HG03571 (cell line): ENCODE data around the gene GMCL1.
A peak's percentile ranks its signal among the peaks of the same experiment; 100 is the strongest.
"Not testable (repeated sequence)": the region's sequence is repeated elsewhere in the genome, so short reads cannot be mapped to it uniquely, and the experiment has no call there.

Experiments used
- ATAC-seq: cut with Tn5 transposase; IDR thresholded peaks from one replicate; pipeline ENCODE4 v1.9.1; 2021; ENCODE audit not compliant: unreplicated experiment

Gene GMCL1

DNA sequence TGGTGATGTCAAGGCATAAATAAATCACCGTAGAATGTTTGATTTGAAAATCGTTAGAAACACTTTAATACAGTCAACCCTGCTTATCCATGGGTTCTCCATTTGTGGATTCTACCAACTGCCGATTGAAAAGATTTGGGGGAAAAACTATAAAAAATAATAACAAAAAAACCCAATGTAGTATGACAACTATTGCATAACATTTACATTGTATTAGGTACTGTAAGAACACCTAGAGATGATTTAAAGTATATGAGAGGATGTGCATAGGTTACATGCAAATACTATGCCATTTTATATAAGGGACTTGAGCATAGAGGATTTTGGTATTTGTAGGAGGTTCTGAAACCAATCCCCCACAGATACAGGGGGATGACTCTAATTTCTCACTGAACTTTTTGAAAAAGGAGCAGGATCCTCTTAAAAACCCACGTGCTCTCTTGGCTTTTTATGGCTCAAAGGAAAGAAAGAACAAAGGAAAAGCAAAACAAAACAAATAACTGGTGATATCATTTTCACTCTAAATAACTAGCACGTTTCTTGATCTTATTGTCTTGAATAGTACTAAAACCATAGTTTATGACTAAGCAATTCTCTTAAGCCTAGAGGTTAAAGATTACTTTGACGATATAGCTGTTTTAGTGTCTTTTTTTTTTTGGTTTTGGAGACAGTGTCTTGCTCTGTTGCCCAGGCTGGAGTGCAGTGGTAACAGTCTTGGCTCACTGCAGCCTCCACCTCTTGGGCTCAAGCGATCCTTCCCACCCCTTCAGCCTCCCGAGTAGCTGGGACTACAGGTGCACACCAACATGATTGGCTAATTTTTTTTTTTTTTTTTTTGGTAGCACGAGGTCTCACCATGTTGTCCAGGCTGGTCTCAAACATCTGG, 17.0 kb downstream of the GMCL1 start:
- ATAC-seq: no peak

DNA sequence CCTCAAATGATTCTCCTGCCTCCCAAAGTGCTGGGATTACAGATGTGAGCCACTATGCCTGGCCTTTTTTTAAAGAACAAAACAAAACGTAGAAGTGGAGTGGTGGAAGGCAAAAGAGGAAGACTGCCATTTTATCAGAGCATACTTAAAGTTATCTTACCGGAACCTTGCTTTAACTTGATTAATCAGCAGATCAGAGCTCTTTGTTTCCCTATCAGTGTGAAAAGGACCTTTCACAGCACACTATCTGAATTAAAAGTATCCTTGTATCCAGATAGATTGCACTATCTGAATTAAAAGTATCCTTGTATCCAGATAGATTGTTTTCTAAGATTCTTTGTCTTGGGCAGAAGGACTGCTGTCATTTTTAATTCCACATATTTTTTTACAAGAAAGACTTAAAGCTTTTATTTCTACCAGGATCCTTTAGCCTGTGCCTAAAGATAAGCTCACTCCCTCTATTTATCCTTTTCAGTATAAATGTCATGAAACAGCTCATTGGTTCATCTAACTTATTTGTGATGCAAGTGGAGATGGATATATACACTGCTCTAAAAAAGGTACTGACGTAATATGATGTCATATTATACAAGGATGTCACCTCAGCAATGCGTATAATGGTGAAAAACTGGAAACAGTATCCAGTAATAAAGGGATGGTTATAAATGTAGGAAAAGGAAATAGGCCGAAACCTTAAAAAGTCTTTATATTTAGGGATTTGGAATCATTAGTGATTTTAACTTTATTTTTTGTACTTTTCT, 17.8 kb downstream of the GMCL1 start:
- ATAC-seq: no peak

DNA sequence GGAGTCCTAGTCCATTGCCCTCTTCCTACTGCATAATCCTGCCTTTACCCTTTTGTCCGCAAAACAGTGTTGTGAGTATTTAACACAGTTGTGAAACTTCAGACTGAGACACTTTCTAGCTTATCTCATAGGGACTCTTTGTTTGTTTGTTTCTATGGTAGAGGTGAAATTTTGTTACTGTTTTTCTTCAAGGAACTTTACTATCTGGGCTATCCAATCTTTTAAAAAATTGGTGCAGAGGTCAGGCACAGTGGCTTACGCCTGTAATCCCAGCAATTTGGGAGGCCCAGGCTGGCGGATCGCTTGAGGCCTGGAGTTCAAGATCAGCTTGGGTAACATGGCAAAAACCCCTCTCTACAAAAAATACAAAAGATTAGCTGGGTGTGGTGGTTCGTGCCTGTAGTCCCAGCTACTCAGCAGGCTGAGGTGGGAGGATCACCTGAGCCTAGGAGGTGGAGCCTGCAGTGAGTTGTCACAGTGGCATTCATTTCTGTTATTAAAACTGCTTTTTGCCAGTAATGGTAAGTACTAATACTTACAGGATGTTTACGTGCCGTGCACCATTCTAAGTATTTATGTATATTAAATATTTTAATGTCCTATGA, 18.8 kb downstream of the GMCL1 start:
- ATAC-seq: no peak

DNA sequence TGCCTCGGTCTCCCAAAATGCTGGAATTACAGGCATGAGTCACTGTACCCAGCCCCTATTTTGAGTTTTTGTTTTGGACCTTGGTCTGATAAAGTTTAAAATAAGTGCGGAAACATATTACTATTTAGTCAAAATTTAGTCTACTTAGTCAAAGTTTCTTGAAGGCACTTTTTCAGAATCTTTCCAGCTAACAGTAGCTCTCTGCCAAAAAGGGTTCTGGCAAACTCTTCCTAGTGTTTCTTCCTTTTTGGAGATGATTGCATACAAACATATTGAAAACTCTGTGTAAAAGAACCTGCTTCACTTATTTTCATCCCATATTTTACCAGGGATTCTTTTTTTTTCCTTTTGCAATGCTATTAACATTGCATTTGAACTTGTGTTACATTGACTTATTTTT, 28.8 kb downstream of the GMCL1 start:
- no peak for ATAC-seq

DNA sequence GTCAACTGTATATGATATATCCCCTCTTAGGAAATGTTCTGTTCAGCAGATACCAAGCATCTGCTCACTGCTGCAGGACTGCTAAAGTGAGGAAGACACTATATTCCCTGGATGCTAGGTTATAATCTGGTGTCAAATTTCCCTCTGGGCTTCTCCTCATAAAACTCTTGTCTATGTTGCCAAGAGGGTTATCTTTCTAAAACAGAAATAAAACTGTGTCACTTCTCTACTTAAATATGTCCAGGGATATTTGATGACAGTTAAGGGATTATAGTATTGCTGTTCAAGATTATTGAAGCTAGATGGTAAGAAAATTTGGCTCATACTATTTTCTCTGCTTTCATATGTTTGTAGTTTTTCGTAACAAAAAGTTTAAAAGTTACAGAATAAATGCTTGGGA, 33.8 kb downstream of the GMCL1 start:
- ATAC-seq: no peak

DNA sequence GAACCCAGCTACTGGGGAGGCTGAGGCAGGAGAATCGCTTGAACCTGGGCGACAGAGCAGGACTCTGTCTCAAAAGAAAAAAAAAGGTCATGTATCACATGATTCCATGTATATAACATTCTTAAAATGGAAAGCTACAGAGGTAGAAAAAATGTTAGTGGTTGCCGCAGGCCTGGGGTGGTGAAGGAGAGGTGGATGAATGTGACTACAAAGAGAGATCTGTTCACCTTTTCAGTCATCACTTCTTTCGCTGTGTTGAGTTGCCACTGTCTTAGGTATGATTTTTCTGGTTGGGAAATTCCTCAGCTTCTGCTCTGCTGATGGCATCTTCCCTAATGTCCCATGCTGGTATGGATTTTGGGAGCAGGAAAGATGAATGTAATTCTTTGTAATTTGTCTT, 59.0 kb downstream of the GMCL1 start:
- no peak for ATAC-seq

DNA sequence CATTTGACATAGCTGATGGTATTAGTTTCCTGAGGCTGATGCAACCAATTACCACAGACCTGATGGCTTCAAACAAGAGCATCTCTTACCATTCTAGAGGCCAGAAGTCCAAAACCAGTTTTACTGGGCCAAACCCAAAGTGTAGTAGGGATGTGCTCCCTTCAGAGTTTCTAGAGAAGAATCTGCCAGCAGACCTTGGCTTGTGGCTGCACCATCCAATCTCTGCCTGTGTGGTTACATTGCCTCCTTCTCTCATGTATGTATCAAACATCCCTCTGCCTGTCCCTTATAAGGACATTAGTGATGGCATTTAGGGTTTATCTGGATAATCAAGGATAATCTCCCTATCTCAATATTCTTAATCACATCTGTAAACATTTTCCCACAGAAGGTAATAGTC, 59.8 kb downstream of the GMCL1 start:
- no peak for ATAC-seq

DNA sequence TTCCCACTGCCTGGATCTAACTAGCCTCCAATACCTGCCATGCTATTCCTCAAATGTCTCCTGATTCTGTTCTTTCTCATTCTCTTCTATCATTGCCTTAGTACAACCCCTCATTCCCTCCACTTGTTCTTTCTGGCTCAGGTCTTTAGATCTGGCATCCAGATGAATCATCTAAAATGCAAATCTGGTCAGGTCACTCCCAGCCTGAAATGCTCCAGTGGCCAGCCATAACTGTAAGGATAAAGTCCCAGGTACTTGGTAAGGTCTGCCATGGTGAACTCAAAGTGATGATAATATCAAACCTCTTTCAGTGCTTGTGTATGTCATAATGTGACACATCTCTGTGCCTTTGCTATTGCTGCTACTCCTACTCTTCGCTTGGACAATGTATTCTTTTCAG, 61.4 kb downstream of the GMCL1 start:
- ATAC-seq: no peak

DNA sequence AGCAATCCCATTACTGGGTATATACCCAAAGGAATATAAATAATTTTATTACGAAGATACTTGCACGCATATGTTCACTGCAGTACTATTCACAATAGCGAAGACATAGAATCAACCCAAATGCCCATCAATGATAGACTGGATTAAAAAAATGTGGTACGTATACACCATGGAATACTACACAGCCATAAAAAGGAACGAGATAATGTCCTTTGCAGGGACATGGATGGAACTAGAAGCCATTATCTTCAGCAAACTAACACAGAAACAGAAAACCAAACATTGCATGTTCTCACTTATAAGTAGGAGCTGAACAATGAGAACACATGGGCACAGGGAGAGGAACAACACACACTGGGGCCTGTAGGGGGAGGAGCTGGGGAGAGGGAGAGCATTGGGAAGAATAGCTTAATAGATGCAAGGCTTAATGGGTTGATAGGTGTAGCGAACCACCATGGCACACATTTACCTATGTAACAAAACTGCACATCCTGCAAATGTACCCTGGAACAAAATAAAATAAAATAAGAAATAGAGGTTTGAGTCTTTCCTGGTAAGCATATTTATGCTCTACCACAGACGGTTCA, 63.5 kb downstream of the GMCL1 start:
- not testable (repeated sequence) for ATAC-seq

DNA sequence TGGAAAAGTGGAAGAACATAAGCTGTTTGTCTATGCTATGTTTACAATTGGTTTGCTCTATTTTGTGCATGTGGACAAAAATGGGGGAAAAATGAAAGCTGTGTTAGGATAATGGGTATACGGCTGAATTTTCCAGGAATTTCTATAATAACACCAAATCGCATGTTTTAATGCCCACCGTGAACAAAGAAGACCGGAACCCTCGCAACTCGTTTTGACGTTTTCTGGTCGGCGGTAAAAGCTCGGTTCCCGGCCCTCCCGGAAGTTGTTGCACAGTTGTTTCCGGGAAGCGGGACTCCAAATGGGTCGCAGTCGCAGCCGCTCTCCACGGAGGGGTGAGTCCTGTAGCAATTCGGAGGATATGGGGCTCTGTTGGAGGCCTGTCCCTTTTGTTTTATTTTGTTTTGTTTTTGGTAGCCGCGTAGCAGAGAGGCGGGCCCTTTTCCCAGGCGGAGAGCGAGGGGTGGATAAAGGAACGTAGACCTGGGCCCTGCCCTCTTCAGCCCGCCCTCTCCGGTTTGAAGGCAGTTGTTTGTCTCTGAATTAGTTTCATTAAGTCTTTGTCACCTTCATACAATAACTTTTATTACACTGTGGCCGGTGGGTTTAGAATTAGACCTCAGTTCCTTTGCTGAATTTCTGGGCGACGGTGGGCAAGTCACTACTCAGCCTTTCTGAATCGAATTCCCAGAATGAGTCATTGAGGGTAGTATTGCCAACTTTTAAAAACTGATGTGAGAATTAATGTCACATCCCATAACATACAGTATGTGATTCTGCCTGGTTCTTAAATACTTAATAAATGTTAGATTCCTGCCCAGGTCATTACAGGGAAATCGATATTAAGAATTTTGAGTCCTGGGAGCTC, 64.5 kb downstream of the GMCL1 start, which contains the start of gene SNRNP27:
SNRNP27 (plus strand) TSS at position 273 of the 868 bp plus-strand sequence; CDS start at position 302, 29 bp downstream.
- no peak for ATAC-seq

DNA sequence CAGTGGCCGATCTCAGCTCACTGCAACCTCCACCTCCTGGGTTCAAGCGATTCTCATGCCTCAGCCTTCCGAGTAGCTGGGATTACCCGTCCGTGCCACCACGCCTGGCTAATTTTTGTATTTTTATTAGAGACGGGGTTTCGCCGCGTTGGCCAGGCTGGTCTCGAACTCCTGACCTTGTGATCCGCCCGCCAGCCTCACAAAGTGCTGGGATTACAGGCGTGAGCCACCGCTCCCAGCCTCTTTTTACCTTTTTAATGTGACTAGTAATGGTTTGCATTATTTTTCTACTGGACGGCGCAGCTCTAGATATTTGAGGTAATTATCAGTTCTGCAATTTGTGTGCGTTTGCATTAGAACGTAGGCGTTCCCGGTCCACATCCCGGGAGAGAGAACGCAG, 65.3 kb downstream of the GMCL1 start:
- ATAC-seq: not testable (repeated sequence)

DNA sequence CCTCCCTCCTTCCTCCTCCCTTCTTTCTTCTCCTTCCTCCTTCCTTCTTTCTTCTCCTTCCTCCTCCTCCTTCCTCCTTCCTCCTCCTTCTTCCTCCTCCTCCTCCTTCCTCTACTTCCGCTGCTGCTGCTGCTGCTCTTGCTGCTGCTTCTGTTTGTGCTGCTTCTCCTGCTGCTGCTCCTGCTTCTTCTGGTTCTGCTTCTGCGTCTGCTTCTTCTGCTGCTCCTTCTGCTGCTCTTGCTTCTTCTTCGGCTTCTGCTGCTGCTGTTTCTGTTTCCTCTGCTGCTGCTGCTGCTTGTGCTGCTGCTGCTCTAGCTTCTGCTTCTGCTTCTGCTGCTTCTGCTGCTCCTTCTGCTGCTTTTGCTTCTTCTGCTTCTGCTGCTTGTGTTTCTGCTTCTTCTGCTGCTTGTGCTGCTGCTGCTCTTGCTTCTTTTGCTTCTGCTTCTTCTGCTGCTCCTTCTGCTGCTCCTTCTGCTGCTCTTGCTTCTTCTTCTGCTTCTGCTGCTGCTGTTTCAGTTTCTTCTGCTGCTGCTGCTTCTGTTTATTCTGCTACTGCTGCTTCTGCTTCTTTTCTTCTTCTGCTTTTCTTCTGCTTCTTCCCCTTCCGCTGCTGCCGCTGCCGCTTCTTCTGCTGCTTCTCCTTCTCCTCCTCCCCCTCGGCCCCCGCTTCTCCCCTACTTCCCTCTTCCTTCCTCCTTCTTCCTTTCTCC, 72.9 kb downstream of the GMCL1 start:
- no peak for ATAC-seq

DNA sequence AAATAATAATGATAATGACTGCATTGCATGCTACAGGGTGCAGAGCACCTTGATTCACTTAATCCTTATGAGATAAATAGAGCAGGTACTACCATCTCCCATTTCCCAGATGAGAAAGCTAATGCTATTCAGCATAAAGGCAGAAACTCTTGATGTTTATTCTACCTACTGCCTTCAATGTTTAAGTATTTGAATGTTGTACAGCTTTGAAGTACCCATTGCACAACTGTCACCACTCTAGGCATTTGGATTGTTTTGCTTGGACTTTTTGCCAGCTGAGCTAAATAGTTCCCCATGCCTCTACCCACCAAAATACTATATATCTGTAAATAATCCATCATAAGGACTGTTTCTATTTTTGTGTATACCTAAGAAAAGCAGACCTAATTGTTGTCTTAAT, 77.8 kb downstream of the GMCL1 start:
- ATAC-seq: no peak

DNA sequence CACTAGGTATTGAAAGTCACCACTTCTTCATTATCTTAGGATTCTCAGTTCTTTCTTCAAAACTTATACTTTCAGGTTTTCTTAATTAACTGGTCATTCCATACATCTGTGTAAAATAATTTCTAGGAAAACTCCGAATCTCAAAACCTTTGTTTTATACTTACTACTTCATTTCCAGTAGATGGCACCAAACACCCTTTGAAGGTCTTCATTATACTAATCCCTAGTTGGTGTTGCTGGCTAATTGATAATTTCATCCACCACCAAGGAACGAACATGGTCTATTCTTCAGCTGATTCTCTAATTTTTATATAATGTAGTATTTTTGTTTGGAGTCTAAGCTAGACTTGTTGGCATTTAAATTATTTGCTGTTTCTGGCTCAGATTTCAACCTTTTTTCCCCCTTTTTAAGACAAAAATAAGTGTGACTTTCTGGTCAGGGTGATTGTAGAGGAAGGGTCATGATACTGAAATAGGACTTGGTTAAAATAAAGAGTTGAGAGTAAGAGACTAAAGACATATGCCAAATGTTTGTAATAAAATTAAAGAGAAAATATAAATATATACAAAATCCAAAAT, 82.6 kb downstream of the GMCL1 start:
- no peak for ATAC-seq

DNA sequence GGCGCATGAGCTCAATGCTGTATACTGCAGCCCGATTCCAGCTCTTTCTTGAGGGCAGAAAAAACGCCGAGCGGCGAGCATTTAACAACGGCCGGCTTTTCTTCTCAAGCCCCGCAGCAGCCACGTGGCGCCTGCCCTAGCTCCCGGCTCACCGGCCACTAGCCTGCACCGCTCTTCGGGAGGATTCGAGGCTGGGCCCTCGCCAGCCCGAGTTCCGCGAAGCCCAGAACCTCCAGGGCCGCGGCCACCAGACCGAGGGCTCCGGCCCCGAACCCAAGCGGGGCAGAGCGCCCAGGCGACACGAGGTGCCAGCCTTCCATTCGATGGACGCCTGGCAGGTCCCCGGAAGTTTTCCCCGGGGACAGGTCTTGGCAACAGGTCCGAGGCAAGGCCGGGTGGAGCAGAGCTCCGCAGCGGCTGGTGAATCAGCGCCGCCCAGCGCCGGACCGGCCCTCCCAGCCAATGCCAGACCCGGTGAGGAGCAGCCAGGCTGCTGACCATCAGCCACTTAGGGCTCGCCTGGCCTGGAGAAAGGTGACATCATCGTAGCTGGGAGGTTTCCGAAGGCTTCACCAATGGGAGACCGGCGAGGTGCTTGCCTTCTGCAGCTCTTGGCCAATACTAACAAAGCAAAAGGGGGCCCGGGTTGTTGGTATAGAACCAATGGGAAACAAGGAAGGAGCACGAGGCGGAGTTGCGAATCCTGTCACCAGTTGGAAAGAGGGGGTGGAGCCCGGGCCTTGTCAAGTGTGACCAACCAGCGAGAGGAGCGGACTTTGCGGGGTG, 84.9 kb downstream of the GMCL1 start:
- peak; percentile 84 for ATAC-seq

DNA sequence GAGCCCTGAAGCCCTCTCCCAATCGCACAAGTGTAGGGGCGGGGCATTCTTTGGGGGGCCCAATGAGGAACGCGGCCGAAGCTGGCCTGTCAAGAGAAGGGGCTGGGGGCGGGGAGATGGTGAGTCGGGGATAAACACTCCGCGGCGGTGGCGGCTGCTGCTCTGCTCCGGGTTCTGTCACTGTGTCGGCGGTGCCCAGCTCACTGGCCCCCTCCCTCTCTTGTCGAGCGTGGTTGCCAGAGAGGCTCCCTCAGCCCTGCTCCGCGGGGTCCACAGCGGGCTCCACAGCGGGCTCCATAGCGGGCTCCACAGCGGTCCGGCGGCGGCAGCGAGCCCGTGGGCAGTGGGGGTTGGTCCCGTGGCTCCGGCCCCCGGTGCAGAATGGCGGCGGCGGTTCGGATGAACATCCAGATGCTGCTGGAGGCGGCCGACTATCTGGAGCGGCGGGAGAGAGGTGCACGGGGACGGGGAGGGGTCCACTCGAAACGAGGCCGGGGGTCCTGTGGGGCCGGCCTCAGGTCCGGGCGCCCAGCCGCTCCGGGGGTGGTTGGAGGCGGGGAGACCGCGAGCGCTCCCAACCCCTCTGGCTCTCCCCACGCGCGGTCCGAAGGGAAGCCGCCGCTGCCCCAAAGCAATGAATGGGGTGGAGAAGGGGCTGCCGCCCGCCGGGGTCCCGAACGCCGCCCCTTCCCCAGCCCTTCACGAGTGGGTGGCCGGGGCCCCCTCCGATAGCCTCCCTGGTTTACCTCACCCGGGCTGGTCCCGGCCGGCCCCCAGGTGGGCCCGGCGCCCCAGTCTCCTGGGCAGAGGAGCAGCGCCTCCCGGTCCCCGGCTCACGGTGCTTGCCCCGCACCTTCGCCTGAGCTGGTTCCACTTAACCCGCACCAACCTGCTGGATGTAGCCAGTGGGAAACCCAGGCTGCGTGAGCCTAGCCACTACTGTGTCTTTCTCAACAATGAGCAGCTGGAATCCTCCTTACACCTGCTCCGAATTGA, 85.8 kb downstream of the GMCL1 start, which contains the start of gene MXD1:
MXD1 (plus strand) TSS at position 160 of the 996 bp plus-strand sequence; CDS start at position 382, 222 bp downstream.
- ATAC-seq: no peak

DNA sequence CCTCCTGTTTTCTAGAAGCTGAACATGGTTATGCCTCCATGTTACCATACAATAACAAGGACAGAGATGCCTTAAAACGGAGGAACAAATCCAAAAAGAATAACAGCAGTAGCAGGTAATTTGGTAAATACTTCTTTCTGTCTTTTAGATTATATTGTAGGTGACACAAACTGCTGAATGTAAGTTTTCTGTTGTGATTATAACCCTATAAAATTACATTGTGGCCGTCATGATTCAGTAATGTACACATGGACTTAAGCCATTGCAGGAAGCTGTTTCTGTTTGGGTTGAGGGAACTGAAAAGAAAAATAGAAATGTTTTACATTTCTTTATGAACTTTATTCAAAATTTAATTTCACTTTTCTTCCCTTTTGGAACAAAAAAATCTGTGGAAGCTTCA, 86.6 kb downstream of the GMCL1 start:
- no peak for ATAC-seq
